Colonic mucosa (tissue), 4 donors: Measurements from ENCODE around the gene AUNIP. TPM values are rescaled to one million over a fixed set of nuclear protein-coding genes. Genes with fewer than 3 reads are reported as not detected.
A peak's percentile ranks its signal among the peaks of the same experiment; 100 is the strongest.

ENCODE experiments used
- DNase-seq: peaks from one replicate; pipeline ENCODE4 v3.0.0-alpha.2; 2020
- H3K27ac ChIP-seq: fragments of 200-600 bp; one replicate; pipeline ENCODE4 v1.8.0; 2021
- H3K27me3 ChIP-seq: fragments of 200-600 bp; one replicate; pipeline ENCODE4 v1.8.0; 2021
- H3K36me3 ChIP-seq: fragments of 200-600 bp; one replicate; pipeline ENCODE4 v1.8.0; 2021
- H3K4me1 ChIP-seq: fragments of 200-600 bp; one replicate; pipeline ENCODE4 v1.8.0; 2021; ENCODE audit warnings: mild to moderate bottlenecking
- H3K4me3 ChIP-seq: fragments of 200-600 bp; one replicate; pipeline ENCODE4 v1.8.0; 2021
- H3K9ac ChIP-seq, 2 donors: one replicate each; pipeline ENCODE4 v1.7.0; 2013; ENCODE audit warnings: control low read depth in 2 of 2, low read depth in 2 of 2, low read length in 2 of 2
- H3K9me3 ChIP-seq: fragments of 200-600 bp; one replicate; pipeline ENCODE4 v1.8.0; 2021
- intact Hi-C: fragments of 100-400 bp; cut with DNase I; formaldehyde crosslinking; loops from one replicate; pipeline ENCODE4 v1.14.1; 2022
- total RNA-seq, 2 donors: library from RNA; stranded (reverse); fragmentation: NEBNext Ultra II Directional in 1 of 2; extraction: Animal tissue kit (Norgen Biotek cat#: 25700) in 1 of 2; gene quantifications; one replicate each; pipeline ENCODE4 v1.2.1, GENCODE V29; 2021
- TF ChIP-seq, protein P1 (sequence below): fragments of 200-600 bp; IDR thresholded peaks from one replicate; pipeline ENCODE4 v1.8.0; 2022; ENCODE audit warnings: antibody characterized with exemption, mild to moderate bottlenecking
- donor health status: healthy.
- donor health status: DM: no; HTN: no; CAD: no.
- donor health status: DM: no; HTN: no; CAD: no.

The AUNIP gene
- total RNA-seq, 2 donors from 2014 or later: 1.2 to 4.8 TPM

DNA sequence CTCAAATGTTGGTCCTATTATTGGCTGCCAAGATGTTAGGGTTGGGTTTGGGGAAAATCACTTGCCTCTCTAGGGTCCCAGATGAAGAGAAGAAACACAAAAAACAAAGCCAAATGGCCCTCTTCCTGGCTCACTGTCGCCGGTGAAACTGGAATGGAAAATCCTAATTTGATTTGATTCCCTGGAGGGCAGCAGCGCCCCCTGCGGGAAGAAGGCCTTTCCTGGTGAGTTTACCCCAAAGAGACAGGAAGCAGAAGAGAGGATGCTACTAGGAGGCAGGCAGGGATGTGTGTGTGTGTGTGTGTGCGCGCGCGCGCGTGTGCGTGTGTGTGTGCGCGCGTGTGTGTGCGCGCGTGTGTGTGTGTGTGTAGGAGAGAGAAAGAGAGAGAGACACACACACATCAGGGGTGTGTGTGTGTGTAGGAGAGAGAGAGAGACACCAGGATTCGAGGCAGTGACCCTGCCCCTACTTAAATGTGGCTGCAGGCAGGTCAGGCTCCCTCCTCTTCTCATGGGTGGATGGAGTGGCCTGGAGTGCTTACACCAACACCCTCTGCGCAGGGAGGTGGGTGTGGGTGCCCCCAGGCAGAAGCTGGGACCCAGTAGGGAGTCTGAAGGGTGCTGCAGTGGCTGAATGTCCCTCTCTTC lies 62.3 kb downstream of the AUNIP start:
- intact Hi-C loops: loop anchor here (5.0 kb wide), 2 partner anchors 40 to 190 kb away; no protein-coding TSS in a partner anchor
- H3K4me3 ChIP-seq: no peak overlapping the region
- no peaks in the 10 kb centered on the region for H3K4me1 ChIP-seq
- H3K9ac ChIP-seq: no peak overlapping the region
- peak; percentile 94 for DNase-seq
- TF ChIP-seq, protein P1, sequence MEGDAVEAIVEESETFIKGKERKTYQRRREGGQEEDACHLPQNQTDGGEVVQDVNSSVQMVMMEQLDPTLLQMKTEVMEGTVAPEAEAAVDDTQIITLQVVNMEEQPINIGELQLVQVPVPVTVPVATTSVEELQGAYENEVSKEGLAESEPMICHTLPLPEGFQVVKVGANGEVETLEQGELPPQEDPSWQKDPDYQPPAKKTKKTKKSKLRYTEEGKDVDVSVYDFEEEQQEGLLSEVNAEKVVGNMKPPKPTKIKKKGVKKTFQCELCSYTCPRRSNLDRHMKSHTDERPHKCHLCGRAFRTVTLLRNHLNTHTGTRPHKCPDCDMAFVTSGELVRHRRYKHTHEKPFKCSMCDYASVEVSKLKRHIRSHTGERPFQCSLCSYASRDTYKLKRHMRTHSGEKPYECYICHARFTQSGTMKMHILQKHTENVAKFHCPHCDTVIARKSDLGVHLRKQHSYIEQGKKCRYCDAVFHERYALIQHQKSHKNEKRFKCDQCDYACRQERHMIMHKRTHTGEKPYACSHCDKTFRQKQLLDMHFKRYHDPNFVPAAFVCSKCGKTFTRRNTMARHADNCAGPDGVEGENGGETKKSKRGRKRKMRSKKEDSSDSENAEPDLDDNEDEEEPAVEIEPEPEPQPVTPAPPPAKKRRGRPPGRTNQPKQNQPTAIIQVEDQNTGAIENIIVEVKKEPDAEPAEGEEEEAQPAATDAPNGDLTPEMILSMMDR: peak; percentile 72
- no peaks in the 10 kb centered on the region for H3K36me3 ChIP-seq
- no peaks in the 10 kb centered on the region for H3K9me3 ChIP-seq
- H3K27ac ChIP-seq: no peak overlapping the region
- no peaks in the 10 kb centered on the region for H3K27me3 ChIP-seq

DNA sequence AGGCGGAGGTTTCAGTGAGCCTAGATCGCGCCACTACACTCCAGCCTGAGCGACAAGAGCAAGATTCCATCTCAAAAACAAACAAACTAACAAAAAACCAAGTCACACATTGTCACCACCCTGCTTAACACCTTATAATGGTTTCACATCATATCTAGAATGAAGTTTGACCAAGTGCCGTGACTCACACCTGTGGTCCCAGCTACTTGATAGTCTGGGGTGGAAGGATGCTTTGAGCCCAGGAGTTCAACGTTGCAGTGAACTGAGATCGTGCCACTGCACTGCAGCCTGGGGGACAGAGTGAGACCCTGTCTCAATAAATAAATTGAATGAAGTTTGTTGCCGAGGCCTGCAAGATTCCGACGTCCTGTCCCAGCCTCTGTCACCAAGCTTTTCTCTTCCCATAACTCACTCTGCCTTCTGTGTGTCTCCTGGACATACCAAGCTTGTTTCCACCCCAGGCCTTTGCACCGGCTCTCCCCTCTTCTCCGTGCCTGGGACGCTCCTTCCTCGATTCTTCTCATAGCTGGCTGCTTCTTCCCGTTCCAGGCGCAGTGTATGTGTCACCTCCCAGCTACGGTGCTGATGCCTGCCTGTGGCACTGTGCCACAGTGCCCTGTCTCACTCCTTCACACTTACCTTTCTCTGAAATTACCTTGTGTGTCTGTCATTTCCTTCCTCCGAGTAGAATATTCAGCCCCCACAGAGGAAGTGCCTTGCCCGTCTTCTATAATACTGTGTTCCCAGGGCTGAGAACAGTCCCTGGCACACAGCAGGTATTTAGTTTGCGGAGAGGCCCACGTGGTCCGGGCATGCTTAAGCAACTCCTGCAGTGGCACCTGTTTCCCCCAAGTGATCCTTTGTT lies 63.1 kb downstream of the AUNIP start:
- no peaks in the 10 kb centered on the region for H3K36me3 ChIP-seq
- H3K27ac ChIP-seq: no peak overlapping the region
- TF ChIP-seq, protein P1: no peak
- no peak overlapping the region for H3K4me3 ChIP-seq
- H3K9me3 ChIP-seq: no peaks in the 10 kb centered on the region
- H3K4me1 ChIP-seq: no peaks in the 10 kb centered on the region
- intact Hi-C loops: loop anchor here (5.0 kb wide), 2 partner anchors 39 to 189 kb away; no protein-coding TSS in a partner anchor
- DNase-seq: no peak
- H3K27me3 ChIP-seq: no peaks in the 10 kb centered on the region
- no peak overlapping the region for H3K9ac ChIP-seq

DNA sequence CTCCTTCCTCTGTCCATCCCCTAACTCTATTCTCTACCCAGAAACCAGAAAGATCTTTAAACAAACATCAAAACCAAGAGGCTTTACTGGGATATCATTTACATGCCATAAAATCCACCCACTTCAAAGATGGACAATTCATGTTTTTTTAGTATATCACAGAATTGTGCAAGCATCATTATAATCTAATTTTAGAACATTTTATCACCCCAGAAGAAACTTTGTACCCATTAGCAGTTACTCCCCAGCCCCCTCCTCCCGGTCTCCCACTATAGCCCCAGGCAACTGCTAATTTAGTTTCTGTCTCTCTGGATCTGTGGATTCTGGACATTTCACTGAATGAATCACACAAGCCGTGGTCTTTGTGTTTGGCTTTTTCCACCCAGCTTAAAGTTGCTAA lies 64.0 kb downstream of the AUNIP start:
- Histone ChIP-seq H3K36me3 (no peaks in the 10 kb centered on the region), H3K9ac (no peak overlapping the region), H3K27me3 (no peaks in the 10 kb centered on the region), H3K4me3 (no peak overlapping the region), H3K4me1 (no peaks in the 10 kb centered on the region), H3K27ac (no peak overlapping the region), H3K9me3 (no peaks in the 10 kb centered on the region)
- intact Hi-C loops: loop anchor here (5.0 kb wide), 2 partner anchors 38 to 188 kb away; no protein-coding TSS in a partner anchor
- no peak for DNase-seq
- TF ChIP-seq, protein P1: no peak

DNA sequence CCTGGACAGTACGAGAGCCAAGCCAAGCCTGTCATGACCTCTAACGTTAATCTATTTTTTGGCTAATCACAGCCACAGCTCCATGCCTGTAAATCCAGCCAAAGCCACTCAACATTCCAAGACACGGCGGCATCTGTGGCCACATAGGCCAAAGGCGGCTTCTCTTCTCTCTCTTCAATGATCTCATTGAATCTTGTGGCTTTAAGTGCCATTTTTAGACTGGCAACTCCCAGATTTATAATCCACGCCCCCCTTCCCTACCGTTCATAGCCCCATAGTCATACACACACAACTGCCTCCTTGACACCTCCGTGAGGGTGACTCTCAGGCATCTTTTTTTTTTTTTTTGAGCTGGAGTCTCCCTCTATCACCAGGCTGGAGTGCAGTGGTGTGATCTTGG lies 64.9 kb downstream of the AUNIP start:
- Histone ChIP-seq H3K27me3 (no peaks in the 10 kb centered on the region), H3K4me3 (no peak overlapping the region), H3K27ac (no peak overlapping the region), H3K4me1 (no peaks in the 10 kb centered on the region), H3K9me3 (no peaks in the 10 kb centered on the region), H3K36me3 (no peaks in the 10 kb centered on the region), H3K9ac (no peak overlapping the region)
- no peak for DNase-seq
- intact Hi-C loops: no loop called here
- TF ChIP-seq, protein P1: no peak

DNA sequence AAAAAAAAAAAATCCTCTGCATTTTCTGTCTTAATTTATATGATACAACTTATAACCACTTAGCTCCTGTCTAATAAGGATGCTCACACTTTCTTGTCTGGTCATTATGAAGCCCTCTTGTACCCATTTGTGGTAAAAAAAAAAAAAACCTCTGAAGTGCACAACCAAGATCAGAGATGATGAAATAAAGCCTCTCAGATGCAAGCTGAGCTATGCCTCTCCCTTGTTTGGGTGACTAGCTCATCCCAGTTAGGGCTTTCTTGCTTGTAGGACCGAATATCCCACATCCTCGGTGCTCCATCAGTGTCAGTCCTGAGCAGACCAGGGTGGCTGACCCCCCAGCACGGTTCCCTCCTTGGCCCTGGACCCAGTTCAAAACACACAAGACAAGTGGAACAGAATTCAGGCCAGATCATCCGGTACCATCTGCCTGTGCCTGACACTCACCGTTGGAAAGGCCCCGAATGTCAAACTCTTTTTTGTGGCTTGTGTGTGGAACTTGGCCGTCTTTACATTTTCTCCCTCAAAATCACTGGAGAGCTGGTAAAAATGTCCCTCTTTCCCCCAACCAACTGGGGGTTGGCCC lies 65.6 kb downstream of the AUNIP start:
- H3K9ac ChIP-seq: no peak overlapping the region
- DNase-seq: no peak
- TF ChIP-seq, protein P1: no peak
- no peaks in the 10 kb centered on the region for H3K36me3 ChIP-seq
- no peak overlapping the region for H3K27ac ChIP-seq
- no peaks in the 10 kb centered on the region for H3K4me1 ChIP-seq
- H3K27me3 ChIP-seq: no peaks in the 10 kb centered on the region
- H3K4me3 ChIP-seq: no peak overlapping the region
- no peaks in the 10 kb centered on the region for H3K9me3 ChIP-seq
- intact Hi-C loops: no loop called here
